ENCODE results near the gene GNG12. TPM values are rescaled to one million over a fixed set of nuclear protein-coding genes. Genes with fewer than 3 reads are reported as not detected.

Gene GNG12
- total RNA-seq, 1 donor: 201 TPM

- H3K4me3 ChIP-seq (ENCODE audit: low read depth, low read length): no peak overlapping the region
- TF ChIP-seq CTCF (IDR thresholded peaks at IDR 0.05; ENCODE audit: insufficient read depth, low read depth, low read length): no peak
- no peak for DNase-seq (ENCODE audit: low read depth)
Observed at GRCh38 chr1:67741121-67741520, 92.1 kb downstream of the GNG12 start.

GRCh38 chr1:67740543-67740942 is 92.7 kb downstream of the GNG12 start:
- no peak for TF ChIP-seq CTCF (IDR thresholded peaks at IDR 0.05; ENCODE audit: insufficient read depth, low read depth, low read length)
- no peak overlapping the region for H3K4me3 ChIP-seq (ENCODE audit: low read depth, low read length)
- no peak for DNase-seq (ENCODE audit: low read depth)

GRCh38 chr1:67739361-67739760 is 93.9 kb downstream of the GNG12 start:
- no peak for TF ChIP-seq CTCF (IDR thresholded peaks at IDR 0.05; ENCODE audit: insufficient read depth, low read depth, low read length)
- no peak for DNase-seq (ENCODE audit: low read depth)
- no peak overlapping the region for H3K4me3 ChIP-seq (ENCODE audit: low read depth, low read length)

- TF ChIP-seq CTCF (IDR thresholded peaks at IDR 0.05; ENCODE audit: insufficient read depth, low read depth, low read length): no peak
Observed at GRCh38 chr1:67738401-67738800, 94.9 kb downstream of the GNG12 start.

GRCh38 chr1:67737875-67738274 is 95.4 kb downstream of the GNG12 start:
- no peak overlapping the region for H3K4me3 ChIP-seq (ENCODE audit: low read depth, low read length)
- TF ChIP-seq CTCF (IDR thresholded peaks at IDR 0.05; ENCODE audit: insufficient read depth, low read depth, low read length): no peak
- no peak for DNase-seq (ENCODE audit: low read depth)

More at GRCh38 chr1:67738401-67738800, 94.9 kb downstream of the GNG12 start:
- H3K4me3 ChIP-seq (ENCODE audit: low read depth, low read length): no peak overlapping the region
- DNase-seq (ENCODE audit: low read depth): no peak

GRCh38 chr1:67736750-67737149 is 96.5 kb downstream of the GNG12 start:
- DNase-seq (ENCODE audit: low read depth): no peak
- no peak overlapping the region for H3K4me3 ChIP-seq (ENCODE audit: low read depth, low read length)
- TF ChIP-seq CTCF (IDR thresholded peaks at IDR 0.05; ENCODE audit: insufficient read depth, low read depth, low read length): no peak

Measured in fibroblast of villous mesenchyme (primary cell).